Activated B cell treated with CpG ODN at 0.5 μM for 24 hours (primary cell): ENCODE measurements around the gene MEAF6. TPM values are rescaled to one million over a fixed set of nuclear protein-coding genes. Genes with fewer than 3 reads are reported as not detected.

Experiments used
- ATAC-seq: fragments of 200-7000 bp; cut with Tn5 transposase; one replicate; pipeline ENCODE4 v1.10.0; 2021; ENCODE audit warnings: low read depth, mild to moderate bottlenecking, moderate library complexity
- CTCF ChIA-PET: fragments of 350-600 bp; sonication (Branson Sonifier 250); formaldehyde crosslinking; loops from one replicate; lab custom pipeline; 2021; ENCODE audit warnings: antibody characterized with exemption; lab: Charles Lee
- POLR2A ChIA-PET: fragments of 350-600 bp; sonication (Branson Sonifier 250); formaldehyde crosslinking; loops from one replicate; lab custom pipeline; 2021; ENCODE audit warnings: antibody characterized with exemption; lab: Charles Lee
- DNase-seq: peaks from one replicate; pipeline ENCODE4 v3.0.0; 2022
- H3K27ac Mint-ChIP-seq: one replicate; pipeline ENCODE4 v1.8.0; 2020; ENCODE audit warnings: mixed read lengths
- H3K27me3 Mint-ChIP-seq: one replicate; pipeline ENCODE4 v1.8.0; 2021; ENCODE audit warnings: mixed read lengths
- H3K36me3 Mint-ChIP-seq: one replicate; pipeline ENCODE4 v1.8.0; 2021; ENCODE audit warnings: low read depth, mixed read lengths
- H3K4me1 Mint-ChIP-seq: one replicate; pipeline ENCODE4 v1.8.0; 2021; ENCODE audit warnings: mixed read lengths
- H3K4me3 Mint-ChIP-seq: one replicate; pipeline ENCODE4 v1.8.0; 2020; ENCODE audit warnings: mild to moderate bottlenecking, mixed read lengths
- H3K9me3 Mint-ChIP-seq: one replicate; pipeline ENCODE4 v1.8.0; 2020; ENCODE audit warnings: mixed read lengths
- CTCF ChIP-seq: fragments of 200-600 bp; IDR thresholded peaks from one replicate; pipeline ENCODE4 v1.8.0; 2022; ENCODE audit warnings: antibody characterized with exemption, mild to moderate bottlenecking
- intact Hi-C: fragments of 100-400 bp; cut with micrococcal nuclease; formaldehyde crosslinking; loops from one replicate; pipeline ENCODE4 v1.15.1; 2024
- total RNA-seq: library from RNA; stranded (reverse); gene quantifications from 2 replicates; pipeline ENCODE4 v1.2.3, GENCODE V29; 2022

Gene MEAF6
- total RNA-seq, 1 donor from 2014 or later = 59.9 TPM

GRCh38 chr1:37472994-37473393, 41.6 kb downstream of the MEAF6 start:
- peaks cover 6% of the 10 kb centered on the region for H3K27me3 Mint-ChIP-seq
- intact Hi-C loops = loop anchor here (2.0 to 10.0 kb wide), 4 partner anchors 14 to 1632 kb away; partner anchors contain the start of genes C1orf122 and YRDC
- H3K36me3 Mint-ChIP-seq = peaks cover 30% of the 10 kb centered on the region
- no peak overlapping the region for H3K27ac Mint-ChIP-seq
- ChIA-PET CTCF (interaction anchor here (1.8 to 10.1 kb wide), 2 partner anchors 15 to 17 kb away, joined by 7 to 124 read pairs; no protein-coding TSS in a partner anchor), POLR2A (interaction anchor here (1.1 to 7.9 kb wide), 2 partner anchors 13 to 42 kb away, joined by 4 to 132 read pairs; partner anchors contain the start of gene MEAF6)
- DNase-seq = no peak
- H3K4me1 Mint-ChIP-seq = peaks cover 24% of the 10 kb centered on the region
- no peak for TF ChIP-seq CTCF
- ATAC-seq = no peak
- peak overlapping the region; percentile 85 for H3K4me3 Mint-ChIP-seq
- H3K9me3 Mint-ChIP-seq = no peaks in the 10 kb centered on the region

- Mint-ChIP-seq H3K36me3 (peaks cover 24% of the 10 kb centered on the region), H3K4me3 (no peak overlapping the region), H3K27ac (no peak overlapping the region), H3K9me3 (no peaks in the 10 kb centered on the region), H3K27me3 (peaks cover 6% of the 10 kb centered on the region), H3K4me1 (peaks cover 18% of the 10 kb centered on the region)
- intact Hi-C loops = loop anchor here (2.0 to 10.0 kb wide), 4 partner anchors 15 to 1633 kb away; partner anchors contain the start of genes C1orf122 and YRDC
- ATAC-seq = no peak
- no peak for TF ChIP-seq CTCF
- ChIA-PET CTCF (interaction anchor here (1.4 to 10.1 kb wide), 2 partner anchors 13 to 16 kb away, joined by 3 to 124 read pairs; no protein-coding TSS in a partner anchor), POLR2A (interaction anchor here (1.2 to 7.9 kb wide), 2 partner anchors 9 to 14 kb away, joined by 4 to 132 read pairs; no protein-coding TSS in a partner anchor)
- DNase-seq = no peak
These were observed 42.3 kb downstream of the MEAF6 start for GRCh38 chr1:37472281-37472680.

- CTCF ChIA-PET = interaction anchor here (1.4 to 10.1 kb wide), 2 partner anchors 13 to 16 kb away, joined by 3 to 124 read pairs; no protein-coding TSS in a partner anchor
- ATAC-seq = no peak
- TF ChIP-seq CTCF = no peak
- Mint-ChIP-seq H3K36me3 (peaks cover 17% of the 10 kb centered on the region), H3K4me1 (peaks cover 14% of the 10 kb centered on the region), H3K4me3 (no peak overlapping the region), H3K27me3 (peaks cover 6% of the 10 kb centered on the region), H3K9me3 (no peaks in the 10 kb centered on the region), H3K27ac (no peak overlapping the region)
- DNase-seq = no peak
- POLR2A ChIA-PET = interaction anchor here (0.6 to 7.9 kb wide), 3 partner anchors 10 to 1330 kb away, joined by 3 to 132 read pairs (median 4); no protein-coding TSS in a partner anchor
- intact Hi-C loops = loop anchor here (2.0 to 10.0 kb wide), 4 partner anchors 15 to 1633 kb away; partner anchors contain the start of genes C1orf122 and YRDC
These were observed 43.0 kb downstream of the MEAF6 start for GRCh38 chr1:37471345-37472231.

GRCh38 chr1:37469386-37469785, 45.2 kb downstream of the MEAF6 start:
- CTCF ChIA-PET = interaction anchor here (1.2 kb wide), 1 partner anchor 13 kb away, joined by 6 read pairs; no protein-coding TSS in a partner anchor
- POLR2A ChIA-PET = no interaction called here
- Mint-ChIP-seq H3K27ac (no peak overlapping the region), H3K27me3 (peaks cover 6% of the 10 kb centered on the region), H3K36me3 (no peaks in the 10 kb centered on the region), H3K4me3 (no peak overlapping the region), H3K9me3 (no peaks in the 10 kb centered on the region), H3K4me1 (peaks cover 14% of the 10 kb centered on the region)
- ATAC-seq = no peak
- intact Hi-C loops = no loop called here
- no peak for TF ChIP-seq CTCF
- DNase-seq = no peak
